ENCODE data around the gene ZNF593.

Gene ZNF593

GRCh38 chr1:26184883-26185282 is 15.2 kb downstream of the ZNF593 start:
- DNase-seq (ENCODE audit: low read depth), result no peak
- no peak overlapping the region for H3K4me3 ChIP-seq (ENCODE audit: low read length)
- TF ChIP-seq CTCF (IDR thresholded peaks at IDR 0.05; ENCODE audit: insufficient read depth, low read depth, low read length, missing control alignments), result no peak

GRCh38 chr1:26187882-26188281 is 18.2 kb downstream of the ZNF593 start:
- no peak overlapping the region for H3K4me3 ChIP-seq (ENCODE audit: low read length)
- DNase-seq (ENCODE audit: low read depth), result no peak
- no peak for TF ChIP-seq CTCF (IDR thresholded peaks at IDR 0.05; ENCODE audit: insufficient read depth, low read depth, low read length, missing control alignments)

- TF ChIP-seq CTCF (IDR thresholded peaks at IDR 0.05; ENCODE audit: insufficient read depth, low read depth, low read length, missing control alignments), result no peak
- DNase-seq (ENCODE audit: low read depth), result no peak
- H3K4me3 ChIP-seq (ENCODE audit: low read length), result no peak overlapping the region
Observed at GRCh38 chr1:26188477-26188876, 18.8 kb downstream of the ZNF593 start.

GRCh38 chr1:26189331-26189730 is 19.6 kb downstream of the ZNF593 start:
- no peak overlapping the region for H3K4me3 ChIP-seq (ENCODE audit: low read length)
- no peak for TF ChIP-seq CTCF (IDR thresholded peaks at IDR 0.05; ENCODE audit: insufficient read depth, low read depth, low read length, missing control alignments)
- no peak for DNase-seq (ENCODE audit: low read depth)

- H3K4me3 ChIP-seq (ENCODE audit: low read length), result no peak overlapping the region
- peak; percentile 4 for TF ChIP-seq CTCF (IDR thresholded peaks at IDR 0.05; ENCODE audit: insufficient read depth, low read depth, low read length, missing control alignments)
Observed at GRCh38 chr1:26189751-26190275, 20.1 kb downstream of the ZNF593 start.

GRCh38 chr1:26190373-26190987 is 20.8 kb downstream of the ZNF593 start, which contains the start of gene CATSPER4:
Gene CATSPER4, plus strand, starts transcription at chr1:26190602. Its CDS starts 26 bp downstream, at chr1:26190628.
- TF ChIP-seq CTCF (IDR thresholded peaks at IDR 0.05; ENCODE audit: insufficient read depth, low read depth, low read length, missing control alignments), result peak; percentile 20
- H3K4me3 ChIP-seq (ENCODE audit: low read length), result no peak within 1 kb of the TSS
- DNase-seq (ENCODE audit: low read depth), result peak; percentile 31

More at GRCh38 chr1:26189751-26190275, 20.1 kb downstream of the ZNF593 start:
- no peak for DNase-seq (ENCODE audit: low read depth)

GRCh38 chr1:26191739-26192138 is 22.0 kb downstream of the ZNF593 start:
- no peak for DNase-seq (ENCODE audit: low read depth)
- no peak for TF ChIP-seq CTCF (IDR thresholded peaks at IDR 0.05; ENCODE audit: insufficient read depth, low read depth, low read length, missing control alignments)
- H3K4me3 ChIP-seq (ENCODE audit: low read length), result no peak overlapping the region

All from epithelial cell of esophagus (primary cell).